ENCODE measurements around the gene PPP1R9A. TPM values are rescaled to one million over a fixed set of nuclear protein-coding genes. Genes with fewer than 3 reads are reported as not detected.

PPP1R9A gene
- total and polyA plus RNA-seq, 8 donors: 4.7 to 32.4 (median 16.8) TPM

DNA sequence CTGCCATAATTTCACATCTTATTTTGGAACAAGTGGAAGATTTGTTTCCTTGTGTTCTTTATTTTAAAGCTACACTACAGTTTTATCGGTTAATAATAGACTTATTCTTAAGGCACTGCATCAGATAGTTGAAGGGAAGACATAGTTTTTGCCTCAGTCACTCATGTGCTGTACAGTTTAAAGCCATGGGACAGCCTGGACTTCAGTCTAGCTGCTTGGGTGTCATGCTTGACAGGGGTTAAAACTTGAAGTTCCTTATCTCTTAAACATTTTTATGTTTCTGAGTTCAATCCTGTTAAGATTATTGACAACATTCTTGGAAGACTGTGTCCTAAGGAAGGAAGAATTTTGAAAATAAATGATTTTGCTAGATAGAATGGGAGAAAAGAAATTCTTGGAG lies 49.7 kb downstream of the PPP1R9A start:
- ATAC-seq: no peak
- WGBS, 2 donors: 84 to 89% methylated on average over 1 of the region's 1 CpG
- H3K36me3 ChIP-seq: no peaks in the 10 kb centered on the region
- H3K27me3 ChIP-seq: no peaks in the 10 kb centered on the region
- no peak overlapping the region for H3K27ac ChIP-seq
- H3K4me3 ChIP-seq: no peak overlapping the region
- TF ChIP-seq, protein P1, sequence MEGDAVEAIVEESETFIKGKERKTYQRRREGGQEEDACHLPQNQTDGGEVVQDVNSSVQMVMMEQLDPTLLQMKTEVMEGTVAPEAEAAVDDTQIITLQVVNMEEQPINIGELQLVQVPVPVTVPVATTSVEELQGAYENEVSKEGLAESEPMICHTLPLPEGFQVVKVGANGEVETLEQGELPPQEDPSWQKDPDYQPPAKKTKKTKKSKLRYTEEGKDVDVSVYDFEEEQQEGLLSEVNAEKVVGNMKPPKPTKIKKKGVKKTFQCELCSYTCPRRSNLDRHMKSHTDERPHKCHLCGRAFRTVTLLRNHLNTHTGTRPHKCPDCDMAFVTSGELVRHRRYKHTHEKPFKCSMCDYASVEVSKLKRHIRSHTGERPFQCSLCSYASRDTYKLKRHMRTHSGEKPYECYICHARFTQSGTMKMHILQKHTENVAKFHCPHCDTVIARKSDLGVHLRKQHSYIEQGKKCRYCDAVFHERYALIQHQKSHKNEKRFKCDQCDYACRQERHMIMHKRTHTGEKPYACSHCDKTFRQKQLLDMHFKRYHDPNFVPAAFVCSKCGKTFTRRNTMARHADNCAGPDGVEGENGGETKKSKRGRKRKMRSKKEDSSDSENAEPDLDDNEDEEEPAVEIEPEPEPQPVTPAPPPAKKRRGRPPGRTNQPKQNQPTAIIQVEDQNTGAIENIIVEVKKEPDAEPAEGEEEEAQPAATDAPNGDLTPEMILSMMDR (IDR thresholded peaks at IDR 0.05): no peak
- FAIRE-seq: no peak
- DNase-seq: no peak
- peaks cover 15 to 53% (median 48%) of the 10 kb centered on the region in 3 donors for H3K4me1 ChIP-seq
- H3K9me3 ChIP-seq: no peaks in the 10 kb centered on the region
- intact Hi-C loops (cut with DNase I): no loop called here

DNA sequence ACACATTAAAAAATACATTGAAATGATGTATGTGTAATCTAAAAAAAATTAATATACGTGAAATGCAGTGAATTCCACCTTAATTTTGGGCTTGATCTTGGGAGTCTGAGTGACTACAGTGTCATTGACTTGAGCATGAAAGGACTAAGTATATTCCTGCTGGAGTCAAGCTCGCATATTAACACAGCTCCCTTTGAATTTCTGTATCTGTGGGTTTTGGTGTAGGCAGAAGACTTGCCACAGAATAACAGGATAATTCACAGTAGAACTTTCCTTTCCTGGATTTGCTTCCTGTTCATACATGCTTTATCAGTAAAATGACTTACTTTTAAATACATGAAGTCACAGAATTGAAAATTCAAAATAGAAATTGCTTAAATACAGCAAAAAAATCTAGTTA lies 55.3 kb downstream of the PPP1R9A start:
- ATAC-seq (no peak), DNase-seq (no peak), FAIRE-seq (no peak)
- TF ChIP-seq, protein P1 (IDR thresholded peaks at IDR 0.05): no peak
- intact Hi-C loops (cut with DNase I): no loop called here
- no peak overlapping the region for H3K27ac ChIP-seq
- H3K9me3 ChIP-seq: no peaks in the 10 kb centered on the region
- no peaks in the 10 kb centered on the region for H3K27me3 ChIP-seq
- peaks cover 15 to 31% (median 31%) of the 10 kb centered on the region in 3 donors for H3K4me1 ChIP-seq
- WGBS, 2 donors: 91 to 95% methylated on average over 2 of the region's 2 CpGs
- H3K4me3 ChIP-seq: no peak overlapping the region
- no peaks in the 10 kb centered on the region for H3K36me3 ChIP-seq

DNA sequence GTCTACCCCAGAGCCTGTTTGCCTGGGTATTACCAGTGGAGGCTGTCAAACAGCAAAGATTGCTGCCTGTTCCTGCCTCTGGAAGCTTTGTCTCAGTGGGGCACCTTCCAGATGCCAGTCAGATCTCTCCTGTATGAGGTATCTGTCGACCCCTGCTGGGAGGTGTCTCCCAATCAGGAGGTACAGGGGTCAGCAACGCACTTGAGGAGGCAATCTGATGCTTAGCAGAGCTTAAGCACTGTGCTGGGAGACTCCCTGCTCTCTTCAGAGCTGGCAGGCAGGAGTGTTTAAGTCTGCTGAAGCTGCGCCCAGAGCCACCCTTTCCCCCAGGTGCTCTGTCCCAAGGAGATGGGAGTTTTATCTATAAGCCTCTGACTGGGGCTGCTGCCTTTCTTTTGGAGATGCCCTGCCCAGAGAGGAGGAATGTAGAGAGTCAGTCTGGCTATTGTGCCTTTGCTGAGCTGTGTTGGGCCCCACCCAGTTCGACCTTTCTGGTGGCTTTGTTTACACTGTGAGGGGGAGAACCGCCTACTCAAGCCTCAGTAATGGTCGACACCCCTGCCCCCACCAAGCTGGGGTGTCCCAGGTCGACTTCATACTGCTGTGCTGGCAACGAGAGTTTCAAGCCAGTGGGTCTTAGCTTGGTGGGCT lies 62.2 kb downstream of the PPP1R9A start:
- intact Hi-C loops (cut with DNase I): no loop called here
- peaks cover 5 to 20% (median 15%) of the 10 kb centered on the region in 3 donors for H3K4me1 ChIP-seq
- H3K36me3 ChIP-seq: no peaks in the 10 kb centered on the region
- no peaks in the 10 kb centered on the region for H3K9me3 ChIP-seq
- ATAC-seq (no peak), DNase-seq (no peak), FAIRE-seq (no peak)
- 69 to 73% methylated on average over 8 of the region's 8 CpGs for WGBS, 2 donors
- TF ChIP-seq, protein P1 (IDR thresholded peaks at IDR 0.05): no peak
- peak overlapping the region in 1 of 4 donors; percentile 7 for H3K27ac ChIP-seq
- no peaks in the 10 kb centered on the region for H3K27me3 ChIP-seq
- H3K4me3 ChIP-seq: no peak overlapping the region

DNA sequence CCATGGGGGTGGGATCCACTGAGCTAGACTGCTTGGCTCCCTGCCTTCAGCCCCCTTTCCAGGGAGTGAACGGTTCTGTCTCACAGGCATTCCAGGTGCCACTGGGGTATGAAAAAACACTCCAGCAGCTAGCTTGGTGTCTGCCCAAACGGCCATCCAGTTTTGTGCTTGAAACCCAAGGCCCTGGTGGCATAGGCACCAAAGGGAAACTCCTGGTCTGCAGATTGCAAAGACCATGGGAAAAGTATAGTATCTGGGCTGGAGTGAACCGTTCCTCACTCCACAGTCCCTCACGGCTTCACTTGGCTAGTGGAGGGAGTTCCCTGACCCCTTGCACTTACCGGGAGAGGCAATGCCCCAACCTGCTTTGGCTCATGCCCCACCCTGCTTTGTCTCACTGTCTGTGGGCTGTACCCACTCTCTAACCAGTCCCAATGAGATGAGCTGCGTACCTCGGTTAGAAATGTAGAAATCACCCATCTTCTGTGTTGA lies 62.7 kb downstream of the PPP1R9A start:
- TF ChIP-seq, protein P1 (IDR thresholded peaks at IDR 0.05): no peak
- no peaks in the 10 kb centered on the region for H3K36me3 ChIP-seq
- DNase-seq (no peak), FAIRE-seq (no peak), ATAC-seq (no peak)
- no peak overlapping the region for H3K4me3 ChIP-seq
- intact Hi-C loops (cut with DNase I): no loop called here
- peak overlapping the region in 1 of 4 donors; percentile 7 for H3K27ac ChIP-seq
- no peaks in the 10 kb centered on the region for H3K9me3 ChIP-seq
- H3K27me3 ChIP-seq: no peaks in the 10 kb centered on the region
- peaks cover 9 to 25% (median 20%) of the 10 kb centered on the region in 3 donors for H3K4me1 ChIP-seq
- WGBS, 2 donors: 90 to 94% methylated on average over 7 of the region's 7 CpGs

Measured in pancreas (tissue), 10 donors.